Stimulated activated CD8-positive, alpha-beta memory T cell treated with anti-CD3 and anti-CD28 coated beads, Interleukin-2, amount 100 ng/mL, for 1 hour (primary cell): ENCODE measurements around the gene SPTAN1.
"Not testable (repeated sequence)": the region's sequence is repeated elsewhere in the genome, so short reads cannot be mapped to it uniquely, and the experiment has no call there.

Experiments used
- DNase-seq, 2 donors: peaks; one replicate each; pipeline ENCODE4 v3.0.0-alpha.2; 2020; ENCODE audit warnings: low read depth in 2 of 2

Gene SPTAN1

DNA sequence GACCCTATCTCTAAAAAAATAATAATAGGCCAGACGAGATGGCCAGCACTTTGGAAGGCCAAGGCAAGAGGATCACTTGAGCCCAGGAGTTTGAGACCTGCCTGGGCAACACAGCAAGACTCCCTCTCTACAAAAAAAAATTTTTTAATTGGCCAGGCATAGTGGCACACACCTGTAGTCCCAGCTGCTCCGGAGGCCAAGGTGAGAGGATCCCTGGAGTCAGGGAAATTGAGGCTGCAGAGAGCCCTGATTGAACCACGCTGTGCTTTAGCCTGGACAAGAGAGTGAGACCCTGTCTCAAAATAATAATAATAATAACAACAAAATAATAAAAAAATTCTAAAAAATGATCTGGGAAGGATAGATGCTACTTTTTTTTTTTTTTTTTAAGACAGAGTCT is 105.4 kb downstream of the SPTAN1 start:
- no peak for DNase-seq

DNA sequence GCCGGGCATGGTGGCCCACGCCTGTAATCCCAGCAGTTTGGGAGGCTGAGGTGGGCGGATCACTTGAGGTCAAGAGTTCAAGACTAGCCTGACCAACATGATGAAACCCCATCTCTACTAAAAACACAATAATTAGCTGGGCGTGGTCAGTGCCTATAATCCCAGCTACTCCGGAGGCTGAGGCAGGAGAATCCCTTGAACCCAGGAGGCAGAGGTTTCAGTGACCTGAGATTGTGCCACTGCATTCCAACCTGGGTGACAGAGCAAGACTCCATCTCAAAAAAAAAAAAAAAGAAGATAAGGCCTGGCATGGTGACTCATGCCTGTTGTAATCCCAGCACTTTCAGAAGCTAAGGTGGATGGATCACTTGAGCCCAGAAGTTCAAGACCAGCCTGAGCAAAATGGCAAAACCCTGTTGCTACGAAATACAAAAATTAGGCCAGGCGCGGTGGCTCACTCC is 114.1 kb downstream of the SPTAN1 start:
- DNase-seq, result not testable (repeated sequence)

DNA sequence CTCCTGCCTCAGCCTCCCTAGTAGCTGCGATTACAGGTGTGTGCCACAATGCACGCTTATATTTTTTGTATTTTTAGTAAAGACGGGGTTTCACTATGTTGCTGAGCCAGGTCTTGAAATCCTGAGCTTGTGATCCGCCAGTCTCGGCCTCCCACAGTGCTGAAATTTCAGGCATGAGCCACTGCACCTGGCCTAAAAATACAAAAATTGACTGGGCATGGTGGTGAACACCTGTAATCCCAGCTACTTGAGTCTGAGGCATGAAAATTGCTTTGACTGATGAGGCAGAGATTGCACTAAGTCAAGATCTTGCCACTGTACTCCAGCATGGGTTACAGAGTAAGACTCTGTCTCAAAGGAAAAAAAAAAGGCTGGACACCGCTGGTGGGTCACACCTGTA is 117.4 kb downstream of the SPTAN1 start:
- no peak for DNase-seq

DNA sequence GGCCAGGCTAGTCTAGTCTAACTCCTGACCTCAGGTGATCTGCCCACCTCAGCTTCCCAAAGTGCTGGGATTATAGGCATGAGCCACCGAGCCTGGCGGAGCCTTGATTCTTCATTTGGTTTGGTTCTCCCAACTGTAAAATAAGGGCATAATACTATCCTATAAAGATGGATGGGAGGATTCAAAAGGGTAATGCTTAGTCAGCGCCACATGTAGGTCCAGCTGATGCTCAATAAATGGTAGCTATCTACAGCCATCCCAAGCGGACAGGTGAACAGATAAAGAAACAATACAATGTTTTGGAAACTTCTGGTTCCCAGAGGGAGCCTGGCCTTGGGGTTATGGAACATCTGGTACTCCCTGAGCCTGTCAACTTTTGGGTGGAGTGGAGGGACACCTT is 123.0 kb downstream of the SPTAN1 start:
- no peak for DNase-seq

DNA sequence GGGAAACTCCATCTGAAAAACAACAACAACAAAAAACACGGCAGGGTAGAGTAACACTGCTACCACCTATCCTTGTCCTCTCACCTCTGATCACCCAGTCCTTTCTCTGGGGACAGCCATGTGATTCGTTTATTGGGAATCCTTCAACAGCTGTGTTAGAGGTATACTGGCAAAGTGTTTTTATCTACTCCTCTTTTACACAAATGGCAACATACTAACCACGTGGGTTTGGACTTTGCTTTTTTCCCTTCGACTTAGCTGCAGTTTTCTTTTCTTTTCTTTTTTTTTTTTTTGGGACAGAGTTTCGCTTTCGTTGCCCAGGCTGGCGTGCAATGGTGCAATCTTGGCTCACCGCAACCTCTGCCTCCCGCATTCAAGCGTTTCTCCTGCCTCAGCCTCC is 125.4 kb downstream of the SPTAN1 start:
- DNase-seq, result no peak
